Body of pancreas (tissue), 4 donors: ENCODE measurements around the gene GTF2E1. TPM values are rescaled to one million over a fixed set of nuclear protein-coding genes. Genes with fewer than 3 reads are reported as not detected.

Experiments used
- ATAC-seq: fragments of 150-250 bp; one replicate; pipeline ENCODE4 v1.9.1; 2016
- DNase-seq, 4 donors: peaks; one replicate each; pipeline ENCODE4 v3.0.0-alpha.2; 2019
- H3K27ac ChIP-seq, 4 donors: fragments of 200-600 bp; sonication (generic); 1 replicate in 3 of 4; 2 replicates in 1 of 4; pipeline versions ENCODE4 v1.5.1 to v1.6.1; 2016 to 2019; ENCODE audit warnings: mild to moderate bottlenecking in 1 of 4, mixed read lengths in 1 of 4, moderate library complexity in 1 of 4
- H3K27me3 ChIP-seq, 2 donors: fragments of 200-600 bp; sonication (generic); one replicate each; pipeline ENCODE4 v1.6.0; 2016; ENCODE audit warnings: mild to moderate bottlenecking in 1 of 2
- H3K36me3 ChIP-seq, 2 donors: fragments of 200-600 bp; sonication (generic); replicated peaks in 1 of 2; 2 replicates each; pipeline ENCODE4 v1.5.1; 2016; ENCODE audit warnings: low read depth in 2 of 2; ENCODE audit not compliant: insufficient read depth in 1 of 2
- H3K4me1 ChIP-seq: fragments of 200-600 bp; sonication (generic); one replicate; pipeline ENCODE4 v1.6.0; 2016
- H3K4me3 ChIP-seq, 2 donors: fragments of 200-600 bp; sonication (generic); 1 replicate in 1 of 2; 2 replicates in 1 of 2; pipeline ENCODE4 v1.5.1; 2016 to 2019
- H3K9me3 ChIP-seq, 3 donors: fragments of 200-600 bp; sonication (generic); 1 replicate in 2 of 3; 2 replicates in 1 of 3; pipeline ENCODE4 v1.5.1; 2016
- POLR2A ChIP-seq, 3 donors: fragments of 450-650 bp; IDR thresholded peaks; one replicate each; pipeline ENCODE4 v1.6.1; 2016; ENCODE audit warnings: antibody characterized with exemption in 3 of 3, mild to moderate bottlenecking in 2 of 3
- WGBS, 2 donors: methylation state at CpG; one replicate each; pipeline ENCODE4 v1.1.5; 2017; 5-methylcytosine and 5-hydroxymethylcytosine counted together
- intact Hi-C: fragments of 100-400 bp; cut with DNase I; formaldehyde crosslinking; loops from one replicate; pipeline ENCODE4 v1.15.1; 2023
- total RNA-seq, 2 donors: library from RNA; depleted of rRNA; stranded (reverse); fragments of >200 nt; gene quantifications; one replicate each; pipeline ENCODE4 v1.1.0, GENCODE V29; 2016
- TF ChIP-seq, protein P1 (sequence below), 7 experiments: fragments of 450-650 bp in 4 of 7; fragments of 200-600 bp in 3 of 7; sonication (generic) in 3 of 7; IDR thresholded peaks; one replicate each; pipeline ENCODE4 v1.5.1; 2016 to 2019; ENCODE audit warnings: antibody characterized with exemption in 7 of 7

Gene GTF2E1
- total RNA-seq, 2 donors from 2014 or later: 3.6 to 5.9 TPM

DNA sequence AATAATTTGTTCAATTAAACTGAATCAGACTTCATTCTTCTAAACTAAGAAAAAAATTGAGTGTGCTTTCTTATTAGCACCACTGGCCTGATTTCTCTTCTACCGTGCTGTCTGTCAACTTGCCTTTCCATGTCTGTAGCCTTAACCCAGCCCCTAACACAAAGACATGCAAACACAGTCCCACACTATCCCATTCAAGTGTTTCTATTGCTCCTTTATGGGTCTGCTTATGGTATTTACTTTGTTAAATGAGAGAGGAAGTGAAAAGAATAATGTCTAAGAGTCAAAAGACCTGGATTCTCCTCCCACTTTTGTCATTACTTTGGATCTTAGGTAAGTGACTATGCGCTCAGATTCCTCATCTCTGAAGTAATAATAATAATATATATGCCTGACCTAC, 55.3 kb downstream of the GTF2E1 start:
- intact Hi-C loops: loop anchor here (10.0 kb wide), 1 partner anchor 233 kb away; no protein-coding TSS in a partner anchor
- DNase-seq (no peak), ATAC-seq (no peak)
- TF ChIP-seq, protein P1, sequence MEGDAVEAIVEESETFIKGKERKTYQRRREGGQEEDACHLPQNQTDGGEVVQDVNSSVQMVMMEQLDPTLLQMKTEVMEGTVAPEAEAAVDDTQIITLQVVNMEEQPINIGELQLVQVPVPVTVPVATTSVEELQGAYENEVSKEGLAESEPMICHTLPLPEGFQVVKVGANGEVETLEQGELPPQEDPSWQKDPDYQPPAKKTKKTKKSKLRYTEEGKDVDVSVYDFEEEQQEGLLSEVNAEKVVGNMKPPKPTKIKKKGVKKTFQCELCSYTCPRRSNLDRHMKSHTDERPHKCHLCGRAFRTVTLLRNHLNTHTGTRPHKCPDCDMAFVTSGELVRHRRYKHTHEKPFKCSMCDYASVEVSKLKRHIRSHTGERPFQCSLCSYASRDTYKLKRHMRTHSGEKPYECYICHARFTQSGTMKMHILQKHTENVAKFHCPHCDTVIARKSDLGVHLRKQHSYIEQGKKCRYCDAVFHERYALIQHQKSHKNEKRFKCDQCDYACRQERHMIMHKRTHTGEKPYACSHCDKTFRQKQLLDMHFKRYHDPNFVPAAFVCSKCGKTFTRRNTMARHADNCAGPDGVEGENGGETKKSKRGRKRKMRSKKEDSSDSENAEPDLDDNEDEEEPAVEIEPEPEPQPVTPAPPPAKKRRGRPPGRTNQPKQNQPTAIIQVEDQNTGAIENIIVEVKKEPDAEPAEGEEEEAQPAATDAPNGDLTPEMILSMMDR (IDR thresholded peaks at IDR 0.05): no peak
- no peak for TF ChIP-seq POLR2A (IDR thresholded peaks at IDR 0.05)
- no peak overlapping the region for H3K27ac ChIP-seq
- H3K27me3 ChIP-seq: no peaks in the 10 kb centered on the region
- no peak overlapping the region for H3K4me3 ChIP-seq
- 91% methylated on average over 2 of the region's 2 CpGs for WGBS, 2 donors
- no peaks in the 10 kb centered on the region for H3K4me1 ChIP-seq
- H3K36me3 ChIP-seq: no peaks in the 10 kb centered on the region
- no peaks in the 10 kb centered on the region for H3K9me3 ChIP-seq

DNA sequence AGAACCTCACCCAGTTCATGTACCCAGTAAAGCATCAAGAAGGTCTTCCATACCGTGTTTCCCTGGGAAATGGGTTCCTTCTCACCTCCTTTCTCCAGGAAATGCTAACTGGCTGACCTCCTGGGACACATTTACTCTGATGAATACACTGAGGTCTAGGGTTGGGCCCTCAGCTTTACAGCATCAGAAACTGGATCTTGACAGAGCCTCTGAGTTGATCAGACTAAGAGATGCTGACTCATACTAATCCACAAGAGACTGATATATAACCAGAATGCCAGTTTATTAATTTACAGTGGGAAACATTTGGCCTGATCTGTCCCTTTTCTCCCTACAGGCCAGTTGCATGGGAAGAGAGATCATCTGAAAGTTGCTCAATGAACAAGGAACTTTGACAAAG, 55.8 kb downstream of the GTF2E1 start:
- H3K36me3 ChIP-seq: no peaks in the 10 kb centered on the region
- no peak for ATAC-seq
- TF ChIP-seq, protein P1 (IDR thresholded peaks at IDR 0.05): no peak
- TF ChIP-seq POLR2A (IDR thresholded peaks at IDR 0.05): no peak
- no peaks in the 10 kb centered on the region for H3K27me3 ChIP-seq
- no peak overlapping the region for H3K4me3 ChIP-seq
- no peak overlapping the region for H3K27ac ChIP-seq
- no peaks in the 10 kb centered on the region for H3K9me3 ChIP-seq
- DNase-seq: no peak
- no peaks in the 10 kb centered on the region for H3K4me1 ChIP-seq
- WGBS, 2 donors: 84 to 89% methylated on average over 1 of the region's 1 CpG
- intact Hi-C loops: loop anchor here (10.0 kb wide), 1 partner anchor 234 kb away; no protein-coding TSS in a partner anchor

DNA sequence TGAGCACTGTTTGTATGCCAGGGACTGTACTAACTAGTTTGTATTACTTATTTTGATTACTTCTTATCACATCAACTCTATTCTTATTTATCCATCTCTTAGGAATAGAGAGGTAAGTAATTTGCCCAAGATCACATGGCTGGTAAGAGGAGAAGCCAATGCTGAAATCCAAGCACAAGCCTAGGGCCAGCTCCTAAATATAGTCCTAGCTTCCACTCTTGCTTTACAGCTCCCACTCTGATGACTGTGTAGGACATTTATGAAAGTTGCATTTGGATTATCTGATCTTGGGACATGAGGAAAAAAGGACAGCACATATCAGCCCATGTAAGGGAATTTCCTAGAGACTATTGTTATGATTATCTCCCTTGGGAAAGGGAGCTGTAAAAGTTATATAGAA, 58.1 kb downstream of the GTF2E1 start:
- DNase-seq: no peak
- intact Hi-C loops: no loop called here

DNA sequence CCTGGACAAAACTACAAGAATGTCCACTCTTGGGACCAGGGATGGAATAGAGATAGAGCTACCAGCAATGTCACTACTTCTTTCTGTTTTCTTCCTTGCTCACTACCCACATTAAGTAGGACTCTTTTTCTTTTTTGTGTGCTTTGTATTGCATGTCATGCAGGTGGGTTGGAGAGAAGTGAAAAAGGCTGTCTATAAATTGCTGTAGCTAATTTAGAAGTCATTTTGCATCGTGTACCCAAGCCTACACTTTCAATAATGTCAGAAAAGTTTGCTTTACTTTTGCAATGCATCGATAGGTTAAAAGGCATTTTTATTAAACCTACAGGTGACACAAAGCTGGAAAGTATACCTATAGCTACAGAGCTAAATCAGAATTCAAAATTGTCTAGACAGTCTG, 58.9 kb downstream of the GTF2E1 start:
- Histone ChIP-seq H3K4me1 (no peaks in the 10 kb centered on the region), H3K27ac (no peak overlapping the region), H3K9me3 (no peaks in the 10 kb centered on the region), H3K4me3 (no peak overlapping the region), H3K27me3 (no peaks in the 10 kb centered on the region), H3K36me3 (no peaks in the 10 kb centered on the region)
- WGBS, 2 donors: 73 to 76% methylated on average over 2 of the region's 2 CpGs
- intact Hi-C loops: no loop called here
- ATAC-seq (no peak), DNase-seq (no peak)
- TF ChIP-seq POLR2A (IDR thresholded peaks at IDR 0.05): no peak
- TF ChIP-seq, protein P1 (IDR thresholded peaks at IDR 0.05): no peak

More for the DNA sequence above, 58.1 kb downstream of the GTF2E1 start:
- Histone ChIP-seq H3K9me3 (no peaks in the 10 kb centered on the region), H3K27ac (no peak overlapping the region), H3K4me1 (no peaks in the 10 kb centered on the region), H3K36me3 (no peaks in the 10 kb centered on the region), H3K4me3 (no peak overlapping the region), H3K27me3 (no peaks in the 10 kb centered on the region)
- no peak for TF ChIP-seq POLR2A (IDR thresholded peaks at IDR 0.05)
- TF ChIP-seq, protein P1 (IDR thresholded peaks at IDR 0.05): no peak
- ATAC-seq: no peak

DNA sequence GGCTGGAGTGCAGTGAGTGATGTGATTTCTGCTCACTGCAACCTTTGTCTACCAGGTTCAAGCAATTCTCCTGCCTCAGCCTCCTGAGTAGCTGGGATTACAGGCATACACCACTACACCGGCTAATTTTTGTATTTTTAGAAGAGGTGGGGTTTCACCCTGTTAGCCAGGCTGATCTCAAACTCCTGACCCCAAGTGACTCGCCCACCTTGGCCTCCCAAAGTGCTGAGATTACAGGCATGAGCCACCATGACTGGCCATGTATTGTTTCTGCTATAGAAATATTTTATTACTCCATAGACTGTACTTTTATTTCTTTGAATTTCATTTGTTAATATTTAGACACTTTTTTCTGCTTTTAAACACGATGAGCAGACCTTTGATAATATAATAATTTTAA, 60.4 kb downstream of the GTF2E1 start:
- Histone ChIP-seq H3K4me1 (no peaks in the 10 kb centered on the region), H3K9me3 (no peaks in the 10 kb centered on the region), H3K36me3 (no peaks in the 10 kb centered on the region), H3K4me3 (no peak overlapping the region), H3K27me3 (no peaks in the 10 kb centered on the region), H3K27ac (no peak overlapping the region)
- intact Hi-C loops: no loop called here
- TF ChIP-seq, protein P1 (IDR thresholded peaks at IDR 0.05): no peak
- no peak for TF ChIP-seq POLR2A (IDR thresholded peaks at IDR 0.05)
- ATAC-seq (no peak), DNase-seq (no peak)
- WGBS, 2 donors: 54 to 68% methylated on average over 3 of the region's 3 CpGs
